Esophagus (tissue), 2 donors: ENCODE results near the gene MARCHF4. TPM values are rescaled to one million over a fixed set of nuclear protein-coding genes. Genes with fewer than 3 reads are reported as not detected.

Experiments used
- H3K27ac ChIP-seq, 2 donors: one replicate each; pipeline ENCODE4 v1.5.1; 2013; ENCODE audit warnings: low read depth in 2 of 2, mild to moderate bottlenecking in 2 of 2, inconsistent platforms in 1 of 2, low read length in 1 of 2, moderate library complexity in 1 of 2
- H3K27me3 ChIP-seq, 2 donors: one replicate each; pipeline ENCODE4 v1.6.1; 2013; ENCODE audit warnings: low read length in 2 of 2, control low read depth in 1 of 2, mild to moderate bottlenecking in 1 of 2; ENCODE audit not compliant: insufficient read depth in 2 of 2, control insufficient read depth in 1 of 2
- H3K36me3 ChIP-seq, 2 donors: one replicate each; pipeline ENCODE4 v1.6.1; 2013; ENCODE audit warnings: low read length in 1 of 2; ENCODE audit not compliant: control insufficient read depth in 2 of 2, insufficient read depth in 2 of 2
- H3K4me1 ChIP-seq, 2 donors: one replicate each; pipeline ENCODE4 v1.6.1; 2013; ENCODE audit warnings: low read length in 1 of 2; ENCODE audit not compliant: control insufficient read depth in 2 of 2, insufficient read depth in 2 of 2
- H3K4me3 ChIP-seq, 2 donors: one replicate each; pipeline ENCODE4 v1.5.1; 2013; ENCODE audit warnings: low read length in 2 of 2, mild to moderate bottlenecking in 2 of 2, low read depth in 1 of 2, moderate library complexity in 1 of 2
- H3K9me3 ChIP-seq, 2 donors: one replicate each; pipeline ENCODE4 v1.6.1; 2013; ENCODE audit warnings: mild to moderate bottlenecking in 2 of 2, low read depth in 1 of 2, low read length in 1 of 2, moderate library complexity in 1 of 2; ENCODE audit not compliant: control insufficient read depth in 2 of 2, insufficient read depth in 1 of 2
- WGBS, 2 donors: extraction: QIAGEN DNeasy Blood & Tissue Kit; methylation state at CpG; one replicate each; pipeline ENCODE4 v1.1.7; 2013; 5-methylcytosine and 5-hydroxymethylcytosine counted together
- polyA plus RNA-seq, 2 donors: library from polyadenylated mRNA; stranded (reverse); fragments of 200-250 nt; gene quantifications; one replicate each; pipeline ENCODE4 v1.2.3, GENCODE V29; 2013
- donor health status: healthy with polysubstance abuse.
- donor health status: Bipolar disorder and iron deficiency.

The MARCHF4 gene
- polyA plus RNA-seq, 2 donors: not detected

DNA sequence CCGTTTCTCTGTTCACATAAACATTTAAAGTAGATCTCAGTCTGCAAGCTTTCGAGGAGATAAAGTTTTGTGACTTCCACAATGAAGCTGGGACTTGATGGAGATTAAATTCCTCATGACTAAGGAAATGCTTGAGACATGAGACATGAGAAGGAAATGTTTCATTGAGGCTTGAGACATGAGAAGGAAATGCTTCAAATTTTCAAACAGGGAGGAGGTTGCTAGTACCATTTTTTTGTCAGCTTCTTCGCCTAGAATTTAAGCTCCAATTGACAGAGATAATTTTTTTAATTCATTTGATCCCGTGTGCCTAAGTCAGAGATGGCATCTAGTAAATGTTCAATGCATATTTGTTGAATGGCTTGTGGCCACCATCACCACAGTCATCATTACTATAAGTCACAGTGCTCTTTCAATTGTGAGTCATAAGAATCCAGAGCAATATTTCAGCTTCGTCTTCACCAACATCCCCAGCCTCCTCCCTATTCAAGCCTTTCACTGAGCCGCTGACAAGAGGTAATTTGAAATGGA lies 543 bp upstream of the MARCHF4 start:
- 29 to 33% methylated on average over 6 of the region's 6 CpGs for WGBS, 2 donors
- no peaks in the 10 kb centered on the region for H3K36me3 ChIP-seq
- peaks cover 2 to 12% of the 10 kb centered on the region in 2 donors for H3K4me1 ChIP-seq
- H3K9me3 ChIP-seq: no peaks in the 10 kb centered on the region
- no peak overlapping the region for H3K4me3 ChIP-seq
- peaks cover 0 to 11% of the 10 kb centered on the region in 2 donors for H3K27me3 ChIP-seq
- H3K27ac ChIP-seq: no peak overlapping the region

DNA sequence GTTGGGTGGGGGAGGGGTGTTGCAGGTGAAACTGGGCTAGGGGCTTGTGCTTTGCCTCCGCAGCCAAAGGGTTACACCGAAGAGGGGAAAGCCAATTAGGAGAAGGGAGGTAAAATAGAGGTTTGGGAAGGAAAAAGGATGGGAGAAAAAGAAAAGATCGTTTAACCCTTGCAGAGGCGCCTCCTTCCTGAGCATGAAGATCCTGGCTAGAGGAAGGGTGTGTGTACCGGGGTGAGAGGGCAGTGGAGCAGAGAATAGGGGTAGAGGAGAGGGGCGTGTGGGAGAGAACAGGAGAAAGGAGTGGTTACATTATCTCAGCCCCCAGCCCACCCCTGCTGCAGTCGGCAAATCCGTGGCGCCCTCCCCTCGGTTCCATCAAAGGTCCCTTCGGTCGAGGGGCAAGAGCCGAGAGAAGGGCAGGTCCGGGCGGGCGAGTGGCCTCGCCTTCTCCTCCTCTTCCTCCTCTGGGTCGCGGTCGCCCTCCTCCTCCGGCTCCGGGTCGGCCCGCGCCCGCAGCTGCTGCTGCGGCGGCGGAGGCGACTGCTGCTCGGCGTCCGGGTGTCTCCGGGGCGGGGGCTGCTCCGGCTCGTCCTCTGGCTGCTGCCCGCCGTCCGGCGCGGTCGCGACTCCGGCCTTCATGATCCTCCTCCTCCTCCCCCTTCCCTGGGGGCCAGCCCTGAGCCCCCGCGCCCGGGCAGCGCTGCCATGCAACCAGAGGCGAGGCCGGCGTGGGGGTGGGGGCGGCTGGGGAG lies 1.1 kb downstream of the MARCHF4 start:
- H3K4me3 ChIP-seq: no peak overlapping the region
- H3K36me3 ChIP-seq: no peaks in the 10 kb centered on the region
- H3K9me3 ChIP-seq: no peaks in the 10 kb centered on the region
- no peak overlapping the region for H3K27ac ChIP-seq
- peaks cover 2 to 12% of the 10 kb centered on the region in 2 donors for H3K4me1 ChIP-seq
- WGBS, 2 donors: 2 to 4% methylated on average over 30 to 53 of the region's 53 CpGs
- H3K27me3 ChIP-seq: peaks cover 0 to 11% of the 10 kb centered on the region in 2 donors

DNA sequence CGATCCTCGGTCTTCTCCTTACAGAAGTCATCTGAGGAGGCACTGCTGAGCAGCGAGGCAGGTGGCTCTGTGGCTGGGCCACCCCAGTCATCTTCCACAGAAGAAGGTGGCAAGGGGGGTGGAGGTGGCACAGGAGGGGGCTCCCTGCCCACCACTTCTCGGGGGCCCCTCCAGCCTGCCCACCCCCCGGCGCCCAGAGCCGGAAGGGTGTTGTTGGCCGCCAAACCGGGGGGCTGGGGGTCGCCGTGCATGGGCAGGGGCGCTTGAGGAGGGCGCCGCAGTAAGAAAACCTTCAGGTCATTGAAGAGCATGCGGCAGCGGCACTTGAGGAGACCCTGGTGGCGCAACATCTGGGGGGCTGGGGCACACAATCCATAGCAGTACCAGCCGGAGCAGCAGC lies 2.5 kb downstream of the MARCHF4 start:
- no peak overlapping the region for H3K4me3 ChIP-seq

DNA sequence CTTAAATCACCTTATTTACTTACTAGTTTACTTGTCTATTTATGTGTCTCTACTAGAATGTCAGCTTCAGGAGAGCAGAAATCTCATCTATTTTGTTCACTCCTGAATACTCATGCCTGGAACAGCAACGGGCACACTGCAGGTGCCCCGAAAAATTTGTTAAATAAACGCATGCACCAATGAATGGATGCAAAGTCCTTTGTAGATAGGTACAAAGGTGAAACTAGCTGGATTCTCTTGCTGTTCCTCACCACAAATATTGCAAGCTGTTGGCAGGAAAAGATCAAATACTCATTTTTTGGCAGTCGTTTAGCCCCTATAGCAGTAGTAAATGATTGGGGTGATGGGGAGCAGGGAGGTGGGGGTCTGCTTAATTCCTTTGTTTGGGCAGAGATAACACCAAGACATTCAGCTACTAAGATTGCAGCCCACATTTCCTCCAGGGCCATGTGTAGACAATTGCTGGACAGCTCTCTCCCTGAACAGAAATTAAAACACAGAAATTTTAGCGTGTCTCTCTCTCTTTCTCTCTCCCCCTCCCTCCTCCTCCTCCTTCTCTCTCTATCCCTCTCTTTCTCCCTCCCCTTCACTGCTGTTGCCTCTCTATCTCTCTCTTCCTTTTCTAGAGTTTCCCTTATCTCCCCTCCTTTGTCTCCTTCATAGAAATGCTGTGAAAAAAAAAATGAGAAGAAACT lies 5.4 kb downstream of the MARCHF4 start:
- H3K27me3 ChIP-seq: peaks cover 0 to 11% of the 10 kb centered on the region in 2 donors
- H3K4me3 ChIP-seq: no peak overlapping the region
- WGBS, 2 donors: 46 to 48% methylated on average over 5 of the region's 5 CpGs

More for the DNA sequence above, 2.5 kb downstream of the MARCHF4 start:
- Histone ChIP-seq H3K27me3 (peaks cover 0 to 11% of the 10 kb centered on the region in 2 donors), H3K9me3 (no peaks in the 10 kb centered on the region), H3K36me3 (no peaks in the 10 kb centered on the region), H3K4me1 (peaks cover 2 to 12% of the 10 kb centered on the region in 2 donors), H3K27ac (no peak overlapping the region)
- 70 to 80% methylated on average over 18 of the region's 18 CpGs for WGBS, 2 donors

DNA sequence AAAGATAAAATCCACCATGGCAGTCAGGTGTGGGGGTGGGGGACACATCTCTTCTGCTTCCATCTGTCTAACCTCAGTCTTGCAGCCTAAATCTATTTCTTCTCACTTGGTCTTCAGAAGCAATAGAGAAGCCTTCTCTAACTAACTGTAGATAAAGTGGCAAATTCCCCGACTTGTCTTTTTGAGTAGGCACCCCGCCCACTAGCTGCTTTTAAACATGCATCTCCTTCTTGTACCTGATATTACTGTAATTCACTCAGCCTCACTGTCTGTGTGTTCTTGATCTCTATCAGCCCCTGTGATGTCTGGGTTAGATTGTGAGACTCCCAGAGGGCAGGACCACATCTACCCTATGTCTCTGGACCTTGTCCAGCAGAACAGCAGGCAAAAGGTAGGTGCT lies 6.8 kb downstream of the MARCHF4 start:
- Histone ChIP-seq H3K27ac (no peak overlapping the region), H3K4me1 (peaks cover 2% of the 10 kb centered on the region in 2 donors), H3K27me3 (peaks cover 0 to 3% of the 10 kb centered on the region in 2 donors), H3K9me3 (no peaks in the 10 kb centered on the region), H3K36me3 (no peaks in the 10 kb centered on the region), H3K4me3 (no peak overlapping the region)
- 87 to 90% methylated on average over 2 of the region's 2 CpGs for WGBS, 2 donors

More for the DNA sequence above, 5.4 kb downstream of the MARCHF4 start:
- Histone ChIP-seq H3K9me3 (no peaks in the 10 kb centered on the region), H3K4me1 (peaks cover 4 to 8% of the 10 kb centered on the region in 2 donors), H3K27ac (no peak overlapping the region), H3K36me3 (no peaks in the 10 kb centered on the region)

DNA sequence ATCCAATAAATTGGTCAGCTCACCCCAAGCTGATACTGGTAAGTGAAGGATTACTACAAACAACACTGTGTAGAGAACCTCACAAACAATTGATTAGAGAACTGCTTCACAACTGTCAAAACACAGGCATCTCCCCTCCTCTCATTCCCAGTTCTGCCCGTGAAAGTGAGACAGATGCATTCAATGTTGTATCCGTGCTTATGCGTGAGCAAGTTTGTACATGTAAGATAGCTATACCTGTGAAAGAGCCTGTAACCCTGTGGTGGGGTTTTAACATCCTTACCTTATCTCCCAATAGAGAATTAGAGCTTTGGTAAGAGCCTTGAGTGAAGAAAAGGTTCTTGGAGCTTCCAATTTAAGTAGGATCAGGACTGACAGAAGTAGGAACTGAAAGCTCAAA lies 9.1 kb downstream of the MARCHF4 start:
- Histone ChIP-seq H3K4me3 (no peak overlapping the region), H3K27me3 (no peaks in the 10 kb centered on the region), H3K4me1 (peaks cover 2% of the 10 kb centered on the region in 2 donors), H3K36me3 (no peaks in the 10 kb centered on the region), H3K9me3 (no peaks in the 10 kb centered on the region), H3K27ac (no peak overlapping the region)
- 42 to 57% methylated on average over 3 of the region's 3 CpGs for WGBS, 2 donors

DNA sequence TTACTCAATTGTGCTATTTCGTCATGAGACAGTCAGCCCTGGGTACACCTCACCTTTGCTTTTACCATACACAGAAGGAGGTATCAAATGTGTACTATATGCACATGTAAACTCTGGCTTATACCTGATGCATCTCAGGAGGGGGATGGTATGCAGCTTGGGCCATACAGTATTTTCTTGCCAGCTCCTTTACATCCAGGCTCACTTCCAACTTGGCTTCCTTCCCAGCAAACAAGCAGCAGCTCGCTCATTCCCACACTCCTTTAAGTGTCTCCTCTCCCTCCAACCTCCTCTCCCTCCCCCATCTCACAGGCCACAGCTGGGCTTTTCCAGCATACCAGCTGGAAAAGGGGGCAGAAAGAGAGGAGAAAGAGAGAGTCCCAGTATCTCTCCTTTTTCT lies 9.6 kb downstream of the MARCHF4 start:
- 37 to 42% methylated on average over 2 of the region's 2 CpGs for WGBS, 2 donors
- no peak overlapping the region for H3K27ac ChIP-seq
- H3K4me1 ChIP-seq: peaks cover 2% of the 10 kb centered on the region in 2 donors
- no peaks in the 10 kb centered on the region for H3K9me3 ChIP-seq
- H3K27me3 ChIP-seq: no peaks in the 10 kb centered on the region
- no peak overlapping the region for H3K4me3 ChIP-seq
- no peaks in the 10 kb centered on the region for H3K36me3 ChIP-seq

DNA sequence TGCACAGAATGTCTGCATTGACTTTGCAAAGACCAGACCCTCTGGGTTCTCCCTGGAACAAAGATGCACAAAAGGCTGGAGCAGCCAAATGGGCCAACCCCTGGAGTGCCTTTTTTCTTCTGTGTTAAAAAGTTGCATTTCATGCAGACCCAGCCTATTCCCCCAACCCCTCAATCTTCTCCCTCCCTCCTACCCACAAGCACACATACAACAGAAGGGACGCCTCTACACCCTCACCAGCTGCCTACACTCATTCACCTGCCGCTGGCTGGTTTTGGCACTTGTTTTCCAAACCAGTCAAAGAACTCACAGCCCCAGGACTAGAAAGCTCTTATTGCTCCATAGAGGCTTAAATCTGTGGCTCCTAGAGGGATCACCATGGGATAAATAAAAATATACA lies 16.6 kb downstream of the MARCHF4 start:
- 66 to 71% methylated on average over 2 of the region's 2 CpGs for WGBS, 2 donors
- Histone ChIP-seq H3K27me3 (no peaks in the 10 kb centered on the region), H3K27ac (no peak overlapping the region), H3K36me3 (no peaks in the 10 kb centered on the region), H3K9me3 (no peaks in the 10 kb centered on the region), H3K4me1 (no peaks in the 10 kb centered on the region), H3K4me3 (no peak overlapping the region)

DNA sequence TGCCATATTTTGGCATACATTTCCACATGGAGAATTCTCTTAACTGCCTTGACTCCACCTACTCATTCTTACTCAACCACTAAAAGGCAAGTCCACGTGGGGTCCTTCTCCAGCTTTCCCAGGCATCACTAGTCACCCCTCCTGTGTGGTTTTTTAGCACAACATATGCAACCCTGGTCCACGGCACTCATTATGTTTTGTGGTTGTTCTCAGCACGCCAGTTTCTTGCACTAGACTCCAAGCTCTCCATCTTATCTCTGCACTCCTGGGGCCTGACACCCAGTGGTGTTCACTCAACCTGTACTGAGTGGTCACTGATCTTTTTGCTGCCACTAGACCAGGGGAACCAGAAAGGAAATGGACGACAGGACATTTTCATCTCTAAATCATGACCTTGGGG lies 18.0 kb downstream of the MARCHF4 start:
- 62 to 65% methylated on average over 4 of the region's 4 CpGs for WGBS, 2 donors
- H3K4me1 ChIP-seq: peaks cover 0 to 10% of the 10 kb centered on the region in 2 donors

More for the DNA sequence above, 18.0 kb downstream of the MARCHF4 start:
- no peak overlapping the region for H3K27ac ChIP-seq
- no peaks in the 10 kb centered on the region for H3K36me3 ChIP-seq
- H3K27me3 ChIP-seq: no peaks in the 10 kb centered on the region
- H3K4me3 ChIP-seq: no peak overlapping the region
- no peaks in the 10 kb centered on the region for H3K9me3 ChIP-seq
